GM23248 (cell line): ENCODE results near the gene EDEM2. TPM values are rescaled to one million over a fixed set of nuclear protein-coding genes. Genes with fewer than 3 reads are reported as not detected.

ENCODE experiments used
- DNase-seq: peaks from one replicate; pipeline ENCODE4 v3.0.0-alpha.2; 2015
- H2AFZ ChIP-seq: fragments of 200-600 bp; sonication (generic); 2 replicates; pipeline ENCODE4 v1.6.1; 2016; ENCODE audit warnings: antibody characterized with exemption
- H3F3A ChIP-seq: fragments of 200-600 bp; sonication (generic); 2 replicates; pipeline ENCODE4 v1.6.1; 2016; ENCODE audit warnings: mild to moderate bottlenecking, antibody characterized with exemption, mixed run types; ENCODE audit not compliant: insufficient read depth
- H3K27ac ChIP-seq: fragments of 200-600 bp; sonication (generic); 2 replicates; pipeline ENCODE4 v1.5.1; 2016; ENCODE audit warnings: mild to moderate bottlenecking
- H3K27me3 ChIP-seq: fragments of 200-600 bp; sonication (generic); replicated peaks from 2 replicates; pipeline ENCODE4 v1.6.1; 2016; ENCODE audit warnings: mild to moderate bottlenecking; ENCODE audit not compliant: insufficient read depth
- H3K36me3 ChIP-seq: fragments of 200-600 bp; sonication (generic); 2 replicates; pipeline ENCODE4 v1.6.1; 2016; ENCODE audit warnings: low read depth, mild to moderate bottlenecking
- H3K4me1 ChIP-seq: fragments of 200-600 bp; sonication (generic); 2 replicates; pipeline ENCODE4 v1.6.1; 2016; ENCODE audit warnings: mild to moderate bottlenecking; ENCODE audit not compliant: insufficient read depth
- H3K4me2 ChIP-seq: fragments of 200-600 bp; sonication (generic); one replicate; pipeline ENCODE4 v1.6.1; 2016; ENCODE audit warnings: mild to moderate bottlenecking; ENCODE audit not compliant: unreplicated experiment
- H3K4me3 ChIP-seq: fragments of 200-600 bp; sonication (generic); 2 replicates; pipeline ENCODE4 v1.5.1; 2016; ENCODE audit warnings: mild to moderate bottlenecking
- H3K79me2 ChIP-seq: fragments of 200-600 bp; sonication (generic); 2 replicates; pipeline ENCODE4 v1.6.1; 2016; ENCODE audit warnings: mild to moderate bottlenecking; ENCODE audit not compliant: insufficient read depth
- H3K9ac ChIP-seq: fragments of 200-600 bp; sonication (generic); 2 replicates; pipeline ENCODE4 v1.6.1; 2016; ENCODE audit warnings: mild to moderate bottlenecking
- H3K9me2 ChIP-seq: fragments of 200-600 bp; sonication (generic); 2 replicates; pipeline ENCODE4 v1.6.1; 2016; ENCODE audit warnings: mixed run types, mild to moderate bottlenecking, moderate library complexity; ENCODE audit not compliant: insufficient read depth
- H3K9me3 ChIP-seq: fragments of 200-600 bp; sonication (generic); one replicate; pipeline ENCODE4 v1.6.1; 2017; ENCODE audit warnings: low read depth
- H4K20me1 ChIP-seq: fragments of 200-600 bp; sonication (generic); 2 replicates; pipeline ENCODE4 v1.6.0; 2016; ENCODE audit not compliant: insufficient read depth
- EZH2 ChIP-seq: fragments of 200-600 bp; sonication (generic); IDR thresholded peaks from 2 replicates; pipeline ENCODE4 v1.6.1; 2018; ENCODE audit warnings: antibody characterized with exemption, mild to moderate bottlenecking; ENCODE audit not compliant: insufficient read depth, poor library complexity, severe bottlenecking
- EZH2phosphoT487 ChIP-seq: fragments of 200-600 bp; sonication (generic); IDR thresholded peaks from 2 replicates; pipeline ENCODE4 v1.6.1; 2018; ENCODE audit warnings: antibody characterized with exemption, moderate library complexity, mild to moderate bottlenecking, low read depth; ENCODE audit not compliant: insufficient read depth
- WGBS, 2 experiments: methylation state at CpG; one replicate each; pipeline ENCODE4 v1.1.6; 2015 to 2017; ENCODE audit warnings: low lambda C conversion rate in 2 of 2, low coverage in 1 of 2; ENCODE audit errors: missing lambda C conversion rate in 2 of 2; 5-methylcytosine and 5-hydroxymethylcytosine counted together
- in situ Hi-C: fragments of 300-500 bp; cut with MboI; formaldehyde crosslinking; loops from 2 replicates; pipeline ENCODE4 v1.15.0; 2020
- polyA plus RNA-seq: library from polyadenylated mRNA; unstranded; fragments of >200 nt; fragmentation: Nextera tagmentation; extraction: Ambion mirVana; gene quantifications from 2 replicates; pipeline ENCODE4 v1.2.1, GENCODE V29; 2016
- total RNA-seq: library from RNA; depleted of rRNA; stranded (reverse); fragments of >200 nt; shearing (Covaris generic); gene quantifications from 2 replicates; pipeline ENCODE4 v1.2.3, GENCODE V29; 2014

EDEM2 gene
- total and polyA plus RNA-seq, 2 experiments from 2014 or later = 31.9 to 34.9 TPM

- H3K4me1 ChIP-seq = no peaks in the 10 kb centered on the region
- no peaks in the 10 kb centered on the region for H3K9me2 ChIP-seq
- TF ChIP-seq EZH2 (no peak), EZH2phosphoT487 (no peak)
- H3K4me2 ChIP-seq = no peak overlapping the region
- H3K79me2 ChIP-seq = no peaks in the 10 kb centered on the region
- H3K9ac ChIP-seq = no peak overlapping the region
- no peaks in the 10 kb centered on the region for H3K9me3 ChIP-seq
- no peak overlapping the region for H2AFZ ChIP-seq
- no peaks in the 10 kb centered on the region for H4K20me1 ChIP-seq
- H3K4me3 ChIP-seq = no peak overlapping the region
- no peak overlapping the region for H3K27ac ChIP-seq
- H3K27me3 ChIP-seq = no peaks in the 10 kb centered on the region
- no peaks in the 10 kb centered on the region for H3F3A ChIP-seq
- peaks cover 4% of the 10 kb centered on the region; the same call in 1 of the 2 replicates for H3K36me3 ChIP-seq
- in situ Hi-C loops = no loop called here
- DNase-seq = peak; percentile 41
Measured at GRCh38 chr20:35181731-35182130, 34.6 kb upstream of the EDEM2 start.

GRCh38 chr20:35180266-35180665 lies 33.1 kb upstream of the EDEM2 start:
- peaks cover 4% of the 10 kb centered on the region; the same call in 1 of the 2 replicates for H3K36me3 ChIP-seq
- H3F3A ChIP-seq = no peaks in the 10 kb centered on the region
- in situ Hi-C loops = no loop called here
- no peaks in the 10 kb centered on the region for H3K9me2 ChIP-seq
- TF ChIP-seq EZH2 (no peak), EZH2phosphoT487 (no peak)
- no peaks in the 10 kb centered on the region for H3K9me3 ChIP-seq
- DNase-seq = no peak
- H3K4me3 ChIP-seq = no peak overlapping the region
- no peaks in the 10 kb centered on the region for H3K27me3 ChIP-seq
- H3K27ac ChIP-seq = no peak overlapping the region
- H3K9ac ChIP-seq = no peak overlapping the region
- H4K20me1 ChIP-seq = no peaks in the 10 kb centered on the region
- no peak overlapping the region for H2AFZ ChIP-seq
- no peak overlapping the region for H3K4me2 ChIP-seq
- H3K79me2 ChIP-seq = no peaks in the 10 kb centered on the region
- H3K4me1 ChIP-seq = no peaks in the 10 kb centered on the region
- WGBS, 2 experiments = 97 to 99% methylated on average over 5 of the region's 5 CpGs

GRCh38 chr20:35179292-35180212 lies 32.4 kb upstream of the EDEM2 start:
- no peaks in the 10 kb centered on the region for H3K9me3 ChIP-seq
- 84 to 85% methylated on average over 11 of the region's 11 CpGs for WGBS, 2 experiments
- no peak overlapping the region for H3K4me2 ChIP-seq
- H3K27me3 ChIP-seq = no peaks in the 10 kb centered on the region
- no peaks in the 10 kb centered on the region for H3K9me2 ChIP-seq
- H3K9ac ChIP-seq = no peak overlapping the region
- no peak overlapping the region for H2AFZ ChIP-seq
- H3K36me3 ChIP-seq = peaks cover 4% of the 10 kb centered on the region; the same call in 1 of the 2 replicates
- no peaks in the 10 kb centered on the region for H4K20me1 ChIP-seq
- in situ Hi-C loops = no loop called here
- TF ChIP-seq EZH2phosphoT487 = no peak
- no peak for TF ChIP-seq EZH2
- H3F3A ChIP-seq = no peaks in the 10 kb centered on the region
- H3K79me2 ChIP-seq = no peaks in the 10 kb centered on the region
- DNase-seq = no peak
- H3K4me3 ChIP-seq = no peak overlapping the region
- H3K27ac ChIP-seq = no peak overlapping the region
- H3K4me1 ChIP-seq = no peaks in the 10 kb centered on the region

GRCh38 chr20:35176132-35176531 lies 29.0 kb upstream of the EDEM2 start:
- TF ChIP-seq EZH2 = no peak
- TF ChIP-seq EZH2phosphoT487 = no peak

More at GRCh38 chr20:35176132-35176531, 29.0 kb upstream of the EDEM2 start:
- no peaks in the 10 kb centered on the region for H3K9me3 ChIP-seq
- no peak for DNase-seq
- no peak overlapping the region for H3K4me3 ChIP-seq
- H3K9ac ChIP-seq = no peak overlapping the region
- H3K9me2 ChIP-seq = no peaks in the 10 kb centered on the region
- H3K36me3 ChIP-seq = peaks cover 4% of the 10 kb centered on the region; the same call in 1 of the 2 replicates
- no peak overlapping the region for H3K4me2 ChIP-seq
- H2AFZ ChIP-seq = no peak overlapping the region
- in situ Hi-C loops = no loop called here
- H3K27me3 ChIP-seq = no peaks in the 10 kb centered on the region
- no peaks in the 10 kb centered on the region for H3K79me2 ChIP-seq
- no peaks in the 10 kb centered on the region for H4K20me1 ChIP-seq
- peaks cover 13% of the 10 kb centered on the region; the same call in 1 of the 2 replicates for H3K4me1 ChIP-seq
- 92 to 95% methylated on average over 14 of the region's 14 CpGs for WGBS, 2 experiments
- H3F3A ChIP-seq = peaks cover 10% of the 10 kb centered on the region
- H3K27ac ChIP-seq = no peak overlapping the region
